Astrocyte (in vitro differentiated cells and primary cell): ENCODE measurements around the gene HOXA7.

Experiments
- CTCF ChIP-seq: IDR thresholded peaks from 2 replicates; pipeline ENCODE4 v1.5.1; 2011; ENCODE audit warnings: low read depth, mild to moderate bottlenecking, inconsistent platforms, low read length, moderate library complexity; ENCODE audit not compliant: insufficient read depth
- EZH2 ChIP-seq: IDR thresholded peaks from 2 replicates; pipeline ENCODE4 v1.6.1; 2012; ENCODE audit warnings: mild to moderate bottlenecking, low read length, inconsistent platforms; ENCODE audit not compliant: insufficient read depth

GRCh38 chr7:27196287-27196767, 39.9 kb upstream of the HOXA7 start:
- TF ChIP-seq CTCF = peak; percentile 79
- no peak for TF ChIP-seq EZH2
